Measurements from ENCODE around the gene POLE2. TPM values are rescaled to one million over a fixed set of nuclear protein-coding genes. Genes with fewer than 3 reads are reported as not detected.

POLE2 gene
- total RNA-seq, 1 experiment from 2014 or later = 38.6 TPM

- POLR2A ChIA-PET (ENCODE audit: unreplicated experiment) = interaction anchor here (0.6 to 1.7 kb wide), 6 partner anchors 11 to 150 kb away, joined by 3 to 18 read pairs (median 5); partner anchors contain the start of gene LRR1
- TF ChIP-seq EZH2phosphoT487 (IDR thresholded peaks at IDR 0.05; ENCODE audit: borderline replicate concordance, low read length) (no peak), CTCF (conservative IDR thresholded peaks at IDR 0.05; ENCODE audit: low read depth, low read length) (no peak)
- H3K4me2 ChIP-seq (ENCODE audit: low read length) = peak overlapping the region; percentile 96
- CTCF ChIA-PET = interaction anchor here (0.7 to 1.7 kb wide), 3 partner anchors 13 to 160 kb away, joined by 4 to 8 read pairs (median 6); no protein-coding TSS in a partner anchor
- peak; percentile 18 for ATAC-seq
- DNase-seq = peak; percentile 43
- H3K79me2 ChIP-seq (ENCODE audit: low read length) = peaks cover 90% of the 10 kb centered on the region
- no TSS peak for BruUV-seq (replicated peaks)
- H2AFZ ChIP-seq (ENCODE audit: low read length) = peak overlapping the region; percentile 72
- no peaks in the 10 kb centered on the region for H3K27me3 ChIP-seq (ENCODE audit: low read length)
- peak overlapping the region; percentile 85; the same call in 1 of the 2 replicates for H3K27ac ChIP-seq (ENCODE audit: low read length)
- no peaks in the 10 kb centered on the region for H3K9me3 ChIP-seq (ENCODE audit: low read length)
- H3K4me1 ChIP-seq (ENCODE audit: insufficient read depth, low read length) = peaks cover 45% of the 10 kb centered on the region
- H4K20me1 ChIP-seq (ENCODE audit: low read length) = peaks cover 31% of the 10 kb centered on the region
- peaks cover 8% of the 10 kb centered on the region for H3F3A ChIP-seq (ENCODE audit: low read length, unreplicated experiment)
- H3K9me2 ChIP-seq (replicated peaks; ENCODE audit: low read length) = no peaks in the 10 kb centered on the region
- H3K9ac ChIP-seq (ENCODE audit: low read length) = peak overlapping the region; percentile 92
- intact Hi-C loops (cut with micrococcal nuclease) = loop anchor here (5.0 kb wide), 1 partner anchor 71 kb away; the partner anchor contains the start of gene KLHDC1
- peaks cover 15% of the 10 kb centered on the region for H3K36me3 ChIP-seq (ENCODE audit: low read depth, low read length)
- peak overlapping the region; percentile 92 for H3K4me3 ChIP-seq (ENCODE audit: low read length)
Observed at GRCh38 chr14:49621114-49621881, 66.7 kb downstream of the POLE2 start.

GRCh38 chr14:49620182-49621113 is 67.6 kb downstream of the POLE2 start, which contains the start of the genes MGAT2 and RPL36AL:
MGAT2 (plus strand) TSS chr14:49620799; CDS start chr14:49621269, 470 bp downstream.
RPL36AL (minus strand) TSS chr14:49620626; CDS start chr14:49619104, 1,522 bp downstream.
- Histone ChIP-seq H3K4me3 (ENCODE audit: low read length) (peak within 1 kb of the TSS; percentile 92), H3K9me2 (replicated peaks; ENCODE audit: low read length) (no peaks in the 10 kb centered on the region), H4K20me1 (ENCODE audit: low read length) (peaks cover 31% of the 10 kb centered on the region), H3K36me3 (ENCODE audit: low read depth, low read length) (peaks cover 15% of the 10 kb centered on the region), H3K79me2 (ENCODE audit: low read length) (peaks cover 84% of the 10 kb centered on the region), H3K27ac (ENCODE audit: low read length) (peak within 1 kb of the TSS; percentile 85), H3K4me2 (ENCODE audit: low read length) (peak within 1 kb of the TSS; percentile 96), H3K9me3 (ENCODE audit: low read length) (no peaks in the 10 kb centered on the region), H3F3A (ENCODE audit: low read length, unreplicated experiment) (peaks cover 5% of the 10 kb centered on the region), H3K27me3 (ENCODE audit: low read length) (no peaks in the 10 kb centered on the region), H2AFZ (ENCODE audit: low read length) (peak within 1 kb of the TSS; percentile 72), H3K9ac (ENCODE audit: low read length) (peak within 1 kb of the TSS; percentile 92), H3K4me1 (ENCODE audit: insufficient read depth, low read length) (peaks cover 45% of the 10 kb centered on the region)
- ChIA-PET CTCF (interaction anchor here (0.6 to 1.7 kb wide), 5 partner anchors 14 to 494 kb away, joined by 3 to 8 read pairs (median 4); no protein-coding TSS in a partner anchor), POLR2A (ENCODE audit: unreplicated experiment) (interaction anchor here (0.6 to 1.7 kb wide), 13 partner anchors 8 to 1790 kb away, joined by 3 to 18 read pairs (median 5); partner anchors contain the start of genes LRR1, POLE2 and RPS29)
- intact Hi-C loops (cut with micrococcal nuclease) = loop anchor here (1.0 to 5.0 kb wide), 3 partner anchors 22 to 72 kb away; partner anchors contain the start of genes KLHDC1, LRR1 and RPS29
- no TSS peak for BruUV-seq (replicated peaks)
- TF ChIP-seq CTCF (conservative IDR thresholded peaks at IDR 0.05; ENCODE audit: low read depth, low read length) = peak; percentile 31; the same call in 1 of the 2 replicates
- TF ChIP-seq EZH2 (IDR thresholded peaks at IDR 0.05; ENCODE audit: low read length, unreplicated experiment) = no peak
- DNase-seq = peak; percentile 99
- ATAC-seq = peak; percentile 91

Data from PC-3 (cell line).